Measurements from ENCODE around the gene CYTH4.

CYTH4 gene

GRCh38 chr22:37291559-37292298 lies 9.4 kb downstream of the CYTH4 start:
- no peak overlapping the region for H3K27ac ChIP-seq (ENCODE audit: insufficient read depth, low read depth, low read length, poor library complexity, severe bottlenecking)
- H3K27me3 ChIP-seq (ENCODE audit: control insufficient read depth, insufficient read depth, low read length, poor library complexity, severe bottlenecking): no peaks in the 10 kb centered on the region
- H3K4me3 ChIP-seq (ENCODE audit: insufficient read depth, low read depth, low read length): no peak overlapping the region
- WGBS, 2 experiments: 95% methylated on average over 5 of the region's 5 CpGs
- no peaks in the 10 kb centered on the region for H3K9me3 ChIP-seq (ENCODE audit: control insufficient read depth, low read length)
- H3K36me3 ChIP-seq (ENCODE audit: control insufficient read depth, insufficient read depth, low read length): no peaks in the 10 kb centered on the region
- no peaks in the 10 kb centered on the region for H3K4me1 ChIP-seq (ENCODE audit: control insufficient read depth, insufficient read depth, low read length)

- Histone ChIP-seq H3K27ac (ENCODE audit: insufficient read depth, low read depth, low read length, poor library complexity, severe bottlenecking) (no peak overlapping the region), H3K36me3 (ENCODE audit: control insufficient read depth, insufficient read depth, low read length) (no peaks in the 10 kb centered on the region), H3K4me1 (ENCODE audit: control insufficient read depth, insufficient read depth, low read length) (no peaks in the 10 kb centered on the region), H3K9me3 (ENCODE audit: control insufficient read depth, low read length) (no peaks in the 10 kb centered on the region), H3K4me3 (ENCODE audit: insufficient read depth, low read depth, low read length) (no peak overlapping the region), H3K27me3 (ENCODE audit: control insufficient read depth, insufficient read depth, low read length, poor library complexity, severe bottlenecking) (no peaks in the 10 kb centered on the region)
- WGBS, 2 experiments: 88 to 90% methylated on average over 13 of the region's 13 CpGs
These were observed 10.3 kb downstream of the CYTH4 start for GRCh38 chr22:37292641-37293040.

- Histone ChIP-seq H3K4me1 (ENCODE audit: control insufficient read depth, insufficient read depth, low read length) (no peaks in the 10 kb centered on the region), H3K27ac (ENCODE audit: insufficient read depth, low read depth, low read length, poor library complexity, severe bottlenecking) (no peak overlapping the region), H3K4me3 (ENCODE audit: insufficient read depth, low read depth, low read length) (no peak overlapping the region), H3K9me3 (ENCODE audit: control insufficient read depth, low read length) (no peaks in the 10 kb centered on the region), H3K36me3 (ENCODE audit: control insufficient read depth, insufficient read depth, low read length) (no peaks in the 10 kb centered on the region), H3K27me3 (ENCODE audit: control insufficient read depth, insufficient read depth, low read length, poor library complexity, severe bottlenecking) (no peaks in the 10 kb centered on the region)
- whole genome bisulfite sequencing, 2 experiments: 87 to 90% methylated on average over 3 of the region's 3 CpGs
These were observed 10.9 kb downstream of the CYTH4 start for GRCh38 chr22:37293172-37293571.

GRCh38 chr22:37294747-37295146 lies 12.4 kb downstream of the CYTH4 start:
- WGBS, 2 experiments: 85% methylated on average over 9 of the region's 9 CpGs
- H3K4me1 ChIP-seq (ENCODE audit: control insufficient read depth, insufficient read depth, low read length): no peaks in the 10 kb centered on the region
- H3K27ac ChIP-seq (ENCODE audit: insufficient read depth, low read depth, low read length, poor library complexity, severe bottlenecking): no peak overlapping the region
- H3K4me3 ChIP-seq (ENCODE audit: insufficient read depth, low read depth, low read length): no peak overlapping the region
- no peaks in the 10 kb centered on the region for H3K36me3 ChIP-seq (ENCODE audit: control insufficient read depth, insufficient read depth, low read length)
- H3K9me3 ChIP-seq (ENCODE audit: control insufficient read depth, low read length): no peaks in the 10 kb centered on the region
- no peaks in the 10 kb centered on the region for H3K27me3 ChIP-seq (ENCODE audit: control insufficient read depth, insufficient read depth, low read length, poor library complexity, severe bottlenecking)

GRCh38 chr22:37295213-37295886 lies 13.0 kb downstream of the CYTH4 start:
- 79 to 83% methylated on average over 18 of the region's 18 CpGs for WGBS, 2 experiments
- Histone ChIP-seq H3K4me1 (ENCODE audit: control insufficient read depth, insufficient read depth, low read length) (no peaks in the 10 kb centered on the region), H3K9me3 (ENCODE audit: control insufficient read depth, low read length) (no peaks in the 10 kb centered on the region), H3K36me3 (ENCODE audit: control insufficient read depth, insufficient read depth, low read length) (no peaks in the 10 kb centered on the region), H3K4me3 (ENCODE audit: insufficient read depth, low read depth, low read length) (no peak overlapping the region), H3K27ac (ENCODE audit: insufficient read depth, low read depth, low read length, poor library complexity, severe bottlenecking) (no peak overlapping the region), H3K27me3 (ENCODE audit: control insufficient read depth, insufficient read depth, low read length, poor library complexity, severe bottlenecking) (no peaks in the 10 kb centered on the region)

- Histone ChIP-seq H3K27ac (ENCODE audit: insufficient read depth, low read depth, low read length, poor library complexity, severe bottlenecking) (no peak overlapping the region), H3K4me1 (ENCODE audit: control insufficient read depth, insufficient read depth, low read length) (no peaks in the 10 kb centered on the region), H3K9me3 (ENCODE audit: control insufficient read depth, low read length) (no peaks in the 10 kb centered on the region), H3K36me3 (ENCODE audit: control insufficient read depth, insufficient read depth, low read length) (no peaks in the 10 kb centered on the region), H3K4me3 (ENCODE audit: insufficient read depth, low read depth, low read length) (no peak overlapping the region), H3K27me3 (ENCODE audit: control insufficient read depth, insufficient read depth, low read length, poor library complexity, severe bottlenecking) (no peaks in the 10 kb centered on the region)
- 95% methylated on average over 11 of the region's 11 CpGs for WGBS, 2 experiments
These were observed 13.6 kb downstream of the CYTH4 start for GRCh38 chr22:37295946-37296345.

- Histone ChIP-seq H3K4me1 (ENCODE audit: control insufficient read depth, insufficient read depth, low read length) (peaks cover 11% of the 10 kb centered on the region), H3K4me3 (ENCODE audit: insufficient read depth, low read depth, low read length) (no peak overlapping the region), H3K27ac (ENCODE audit: insufficient read depth, low read depth, low read length, poor library complexity, severe bottlenecking) (no peak overlapping the region), H3K36me3 (ENCODE audit: control insufficient read depth, insufficient read depth, low read length) (no peaks in the 10 kb centered on the region), H3K27me3 (ENCODE audit: control insufficient read depth, insufficient read depth, low read length, poor library complexity, severe bottlenecking) (peaks cover 6% of the 10 kb centered on the region), H3K9me3 (ENCODE audit: control insufficient read depth, low read length) (no peaks in the 10 kb centered on the region)
- whole genome bisulfite sequencing, 2 experiments: 92 to 93% methylated on average over 17 of the region's 17 CpGs
These were observed 16.6 kb downstream of the CYTH4 start for GRCh38 chr22:37298748-37299495.

GRCh38 chr22:37299969-37300509 lies 17.7 kb downstream of the CYTH4 start:
- Histone ChIP-seq H3K4me3 (ENCODE audit: insufficient read depth, low read depth, low read length) (no peak overlapping the region), H3K9me3 (ENCODE audit: control insufficient read depth, low read length) (no peaks in the 10 kb centered on the region), H3K4me1 (ENCODE audit: control insufficient read depth, insufficient read depth, low read length) (peaks cover 11% of the 10 kb centered on the region), H3K27ac (ENCODE audit: insufficient read depth, low read depth, low read length, poor library complexity, severe bottlenecking) (no peak overlapping the region), H3K27me3 (ENCODE audit: control insufficient read depth, insufficient read depth, low read length, poor library complexity, severe bottlenecking) (peaks cover 6% of the 10 kb centered on the region), H3K36me3 (ENCODE audit: control insufficient read depth, insufficient read depth, low read length) (no peaks in the 10 kb centered on the region)
- WGBS, 2 experiments: 90 to 95% methylated on average over 4 of the region's 4 CpGs

GRCh38 chr22:37300551-37301017 lies 18.3 kb downstream of the CYTH4 start:
- H3K27me3 ChIP-seq (ENCODE audit: control insufficient read depth, insufficient read depth, low read length, poor library complexity, severe bottlenecking): peaks cover 6% of the 10 kb centered on the region

More at GRCh38 chr22:37300551-37301017, 18.3 kb downstream of the CYTH4 start:
- WGBS, 2 experiments: 85% methylated on average over 19 of the region's 19 CpGs
- Histone ChIP-seq H3K9me3 (ENCODE audit: control insufficient read depth, low read length) (no peaks in the 10 kb centered on the region), H3K4me1 (ENCODE audit: control insufficient read depth, insufficient read depth, low read length) (peaks cover 11% of the 10 kb centered on the region), H3K4me3 (ENCODE audit: insufficient read depth, low read depth, low read length) (no peak overlapping the region), H3K36me3 (ENCODE audit: control insufficient read depth, insufficient read depth, low read length) (no peaks in the 10 kb centered on the region), H3K27ac (ENCODE audit: insufficient read depth, low read depth, low read length, poor library complexity, severe bottlenecking) (no peak overlapping the region)

Data from ectodermal cell (in vitro differentiated cells).